Gastrocnemius medialis (tissue), 4 donors: ENCODE data around the gene ZNF804A. TPM values are rescaled to one million over a fixed set of nuclear protein-coding genes. Genes with fewer than 3 reads are reported as not detected.

Experiments
- ATAC-seq, 2 donors: fragments of 150-250 bp; one replicate each; pipeline ENCODE4 v1.9.1; 2016
- DNase-seq, 2 donors: peaks; one replicate each; pipeline ENCODE4 v3.0.0-alpha.2; 2019
- H3K27ac ChIP-seq, 4 donors: fragments of 200-600 bp; sonication (generic); 1 replicate in 1 of 4; 2 replicates in 3 of 4; pipeline ENCODE4 v1.5.1; 2016 to 2018; ENCODE audit warnings: mild to moderate bottlenecking in 2 of 4, moderate library complexity in 1 of 4
- H3K27me3 ChIP-seq, 3 donors: fragments of 200-600 bp; sonication (generic) in 2 of 3; 1 replicate in 1 of 3; 2 replicates in 2 of 3; pipeline versions ENCODE4 v1.5.1 to v1.6.0; 2016 to 2019; ENCODE audit warnings: mild to moderate bottlenecking in 1 of 3, moderate library complexity in 1 of 3
- H3K36me3 ChIP-seq, 2 donors: fragments of 200-600 bp; sonication (generic) in 1 of 2; one replicate each; pipeline ENCODE4 v1.5.1; 2017 to 2018
- H3K4me1 ChIP-seq, 2 donors: fragments of 200-600 bp; sonication (generic) in 1 of 2; one replicate each; pipeline ENCODE4 v1.5.1; 2016 to 2017; ENCODE audit warnings: mild to moderate bottlenecking in 2 of 2
- H3K4me3 ChIP-seq, 4 donors: fragments of 200-600 bp; sonication (generic) in 3 of 4; 1 replicate in 1 of 4; 2 replicates in 3 of 4; pipeline ENCODE4 v1.5.1; 2016 to 2019; ENCODE audit warnings: mild to moderate bottlenecking in 2 of 4
- H3K9me3 ChIP-seq, 3 donors: fragments of 200-600 bp; sonication (generic) in 2 of 3; 1 replicate in 1 of 3; 2 replicates in 2 of 3; pipeline ENCODE4 v1.5.1; 2016 to 2019
- CTCF ChIP-seq, 5 experiments: fragments of 450-650 bp in 3 of 5; fragments of 200-600 bp in 2 of 5; sonication (generic) in 2 of 5; IDR thresholded peaks in 4 of 5; conservative IDR thresholded peaks in 1 of 5; 1 replicate in 4 of 5; 2 replicates in 1 of 5; pipeline ENCODE4 v1.5.1; 2016 to 2019; ENCODE audit warnings: antibody characterized with exemption in 5 of 5, mild to moderate bottlenecking in 3 of 5, moderate library complexity in 3 of 5
- POLR2A ChIP-seq, 2 donors: fragments of 450-650 bp; IDR thresholded peaks; one replicate each; pipeline ENCODE4 v1.6.1; 2017; ENCODE audit warnings: antibody characterized with exemption in 2 of 2, mild to moderate bottlenecking in 2 of 2, moderate library complexity in 2 of 2
- in situ Hi-C, 4 donors: fragments of 200-750 bp; cut with MboI; loops; one replicate each; pipeline versions ENCODE4 v1.15.0 to v1.8.0; 2017; ENCODE audit warnings: low sequenced_read_pairs in 4 of 4
- intact Hi-C: fragments of 100-400 bp; cut with DNase I; formaldehyde crosslinking; loops from one replicate; pipeline ENCODE4 v1.15.1; 2023; ENCODE audit warnings: low total_unique reads
- total RNA-seq, 4 donors: library from RNA; depleted of rRNA; stranded (reverse); fragments of >200 nt; gene quantifications; one replicate each; pipeline versions ENCODE4 v1.1.0 to v1.2.3, GENCODE V29; 2016

ZNF804A gene
- total RNA-seq, result not detected

- H3K9me3 ChIP-seq, result no peaks in the 10 kb centered on the region
- in situ Hi-C loops (no loop called here), intact Hi-C loops (no loop called here)
- TF ChIP-seq POLR2A (IDR thresholded peaks at IDR 0.05), result no peak
- no peak for TF ChIP-seq CTCF (IDR thresholded peaks at IDR 0.05 in 4 of 5, conservative IDR thresholded peaks at IDR 0.05 in 1 of 5)
- peak within 1 kb of the TSS; percentile 36 to 55 (median 49) for H3K4me3 ChIP-seq
- no peak within 1 kb of the TSS for H3K27ac ChIP-seq
- ATAC-seq (no peak), DNase-seq (peak in 1 of 2 donors; percentile 18)
- no peaks in the 10 kb centered on the region for H3K36me3 ChIP-seq
- peaks cover 5 to 6% of the 10 kb centered on the region in 2 donors for H3K4me1 ChIP-seq
- peaks cover 22 to 45% (median 32%) of the 10 kb centered on the region in 3 donors for H3K27me3 ChIP-seq
Measured at GRCh38 chr2:184598316-184599053, at the start of gene ZNF804A. Gene ZNF804A, plus strand, starts transcription at chr2:184598529. Its CDS starts 431 bp downstream, at chr2:184598960.

GRCh38 chr2:184549153-184549552, 49.2 kb upstream of the ZNF804A start:
- TF ChIP-seq CTCF (IDR thresholded peaks at IDR 0.05 in 4 of 5, conservative IDR thresholded peaks at IDR 0.05 in 1 of 5), result no peak
- no peaks in the 10 kb centered on the region for H3K36me3 ChIP-seq
- no peaks in the 10 kb centered on the region for H3K27me3 ChIP-seq
- intact Hi-C loops, result no loop called here
- no peak overlapping the region for H3K27ac ChIP-seq
- DNase-seq, result no peak
- no peaks in the 10 kb centered on the region for H3K4me1 ChIP-seq
- in situ Hi-C loops, result no loop called here
- H3K4me3 ChIP-seq, result no peak overlapping the region
- no peaks in the 10 kb centered on the region for H3K9me3 ChIP-seq
- ATAC-seq, result no peak

- DNase-seq, result no peak
- TF ChIP-seq POLR2A (IDR thresholded peaks at IDR 0.05) (no peak), CTCF (IDR thresholded peaks at IDR 0.05 in 4 of 5, conservative IDR thresholded peaks at IDR 0.05 in 1 of 5) (no peak)
- Histone ChIP-seq H3K4me3 (no peak overlapping the region), H3K4me1 (no peaks in the 10 kb centered on the region), H3K27me3 (no peaks in the 10 kb centered on the region), H3K9me3 (no peaks in the 10 kb centered on the region), H3K36me3 (no peaks in the 10 kb centered on the region), H3K27ac (no peak overlapping the region)
- intact Hi-C loops (no loop called here), in situ Hi-C loops (no loop called here)
- no peak for ATAC-seq
Measured at GRCh38 chr2:184551626-184552025, 46.7 kb upstream of the ZNF804A start.

GRCh38 chr2:184554736-184555135, 43.6 kb upstream of the ZNF804A start:
- no peaks in the 10 kb centered on the region for H3K4me1 ChIP-seq
- in situ Hi-C loops, result no loop called here
- no peak overlapping the region for H3K4me3 ChIP-seq
- H3K36me3 ChIP-seq, result no peaks in the 10 kb centered on the region
- intact Hi-C loops, result no loop called here
- no peaks in the 10 kb centered on the region for H3K27me3 ChIP-seq
- H3K9me3 ChIP-seq, result no peaks in the 10 kb centered on the region
- TF ChIP-seq CTCF (IDR thresholded peaks at IDR 0.05 in 4 of 5, conservative IDR thresholded peaks at IDR 0.05 in 1 of 5), result no peak
- no peak for TF ChIP-seq POLR2A (IDR thresholded peaks at IDR 0.05)
- no peak for ATAC-seq
- DNase-seq, result no peak
- no peak overlapping the region for H3K27ac ChIP-seq

- DNase-seq, result no peak
- in situ Hi-C loops (no loop called here), intact Hi-C loops (no loop called here)
- H3K36me3 ChIP-seq, result no peaks in the 10 kb centered on the region
- H3K27me3 ChIP-seq, result no peaks in the 10 kb centered on the region
- TF ChIP-seq POLR2A (IDR thresholded peaks at IDR 0.05) (no peak), CTCF (IDR thresholded peaks at IDR 0.05 in 4 of 5, conservative IDR thresholded peaks at IDR 0.05 in 1 of 5) (no peak)
- ATAC-seq, result no peak
- no peak overlapping the region for H3K4me3 ChIP-seq
- no peak overlapping the region for H3K27ac ChIP-seq
- H3K9me3 ChIP-seq, result no peaks in the 10 kb centered on the region
- H3K4me1 ChIP-seq, result no peaks in the 10 kb centered on the region
Measured at GRCh38 chr2:184555352-184555751, 43.0 kb upstream of the ZNF804A start.
